Measurements from ENCODE around the gene TRIM63. TPM values are rescaled to one million over a fixed set of nuclear protein-coding genes. Genes with fewer than 3 reads are reported as not detected.

Gene TRIM63
- total RNA-seq, 1 donor, result not detected

DNA sequence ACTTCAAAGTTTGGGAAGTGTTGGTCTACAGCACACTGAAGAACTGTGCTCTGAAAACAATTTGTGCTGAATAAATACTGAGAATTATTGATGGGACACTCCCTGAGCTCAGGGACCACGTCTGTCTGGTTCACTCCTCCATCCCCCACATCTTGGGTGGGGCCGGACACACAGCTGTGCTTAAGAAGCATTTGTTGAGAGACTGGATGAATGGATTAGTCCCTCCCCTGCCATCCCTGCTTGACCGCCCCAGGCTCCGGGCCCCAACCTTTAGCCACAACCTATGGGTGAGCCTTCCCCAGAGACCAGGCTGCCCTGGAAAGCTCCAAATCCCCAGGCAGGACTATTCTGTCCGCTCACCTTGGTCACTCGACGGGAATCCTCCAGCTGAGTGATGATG is 7.5 kb downstream of the TRIM63 start:
- DNase-seq (ENCODE audit: low read depth in 2 of 3, low spot score in 2 of 3), result no peak

DNA sequence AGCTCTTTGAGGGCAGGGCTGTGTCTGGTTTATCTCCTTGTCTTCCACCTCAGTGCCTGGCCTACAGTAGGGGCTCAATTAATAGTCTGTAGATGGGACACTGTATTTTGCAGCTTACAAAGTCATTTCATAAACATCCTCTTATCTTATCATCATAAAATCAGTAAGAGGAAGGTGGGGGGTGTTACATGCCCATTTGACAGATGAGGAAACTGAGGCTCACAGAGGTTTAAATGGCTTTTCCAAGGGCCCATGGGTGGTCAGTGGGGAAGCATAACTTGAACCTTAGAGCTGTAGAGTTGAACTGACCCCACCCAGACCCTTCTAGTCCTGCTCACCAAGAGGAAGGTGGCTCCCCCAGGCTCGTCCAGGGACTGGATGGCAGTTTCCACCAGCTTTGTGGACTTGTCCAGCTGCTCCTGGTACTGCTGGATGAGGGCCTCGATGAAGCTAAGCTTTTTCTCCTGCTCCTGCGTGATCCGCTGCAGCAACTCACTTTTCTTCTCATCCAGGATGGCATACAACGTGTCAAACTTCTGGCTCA is 9.3 kb downstream of the TRIM63 start:
- DNase-seq (ENCODE audit: low read depth in 2 of 3, low spot score in 2 of 3), result no peak

DNA sequence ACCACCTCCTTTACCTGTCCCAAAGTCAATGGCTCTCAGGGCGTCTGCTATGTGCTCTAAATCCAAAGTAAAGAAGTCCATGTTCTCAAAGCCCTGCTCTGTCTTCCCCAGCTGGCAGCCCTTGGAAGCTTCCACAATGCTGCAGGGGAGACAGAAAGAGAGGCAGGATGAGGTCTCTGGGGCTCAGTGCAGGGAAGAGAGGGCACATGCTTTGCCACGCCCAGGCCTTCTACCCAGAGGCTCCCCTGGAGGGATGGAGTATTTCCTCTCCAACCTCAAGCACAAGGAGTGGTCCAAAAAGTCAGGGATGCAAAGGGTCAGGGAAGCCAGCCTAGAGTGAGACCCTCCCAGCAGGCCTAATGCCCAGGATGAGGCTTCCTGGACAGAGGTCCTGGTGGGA is 10.2 kb downstream of the TRIM63 start:
- DNase-seq (ENCODE audit: low read depth in 2 of 3, low spot score in 2 of 3), result no peak

GRCh38 chr1:26055041-26055440 is 12.4 kb downstream of the TRIM63 start:
- DNase-seq (ENCODE audit: low read depth in 2 of 3, low spot score in 2 of 3), result no peak

- no peak for DNase-seq (ENCODE audit: low read depth in 2 of 3, low spot score in 2 of 3)
Measured at GRCh38 chr1:26053718-26054560, 13.5 kb downstream of the TRIM63 start.

DNA sequence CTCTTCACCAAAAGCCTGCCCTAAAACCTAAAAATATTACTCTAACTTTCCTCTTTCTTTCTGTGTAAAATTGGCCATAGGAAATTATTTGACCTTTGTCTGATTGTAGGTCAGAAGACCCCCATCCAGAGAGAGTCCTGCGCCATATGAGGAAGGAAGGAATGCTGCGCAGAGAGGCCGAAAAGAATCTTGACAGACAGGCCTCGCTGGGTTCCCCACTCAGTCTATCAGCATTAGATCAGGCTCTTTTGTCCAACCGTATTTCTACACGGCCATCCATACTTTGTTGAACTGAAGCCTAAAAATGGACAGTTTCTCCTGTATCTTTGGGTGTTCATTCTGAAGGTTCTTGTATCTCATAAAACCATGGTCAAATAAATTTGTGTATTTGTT is 17.2 kb downstream of the TRIM63 start:
- no peak for DNase-seq (ENCODE audit: low read depth in 2 of 3, low spot score in 2 of 3)

DNA sequence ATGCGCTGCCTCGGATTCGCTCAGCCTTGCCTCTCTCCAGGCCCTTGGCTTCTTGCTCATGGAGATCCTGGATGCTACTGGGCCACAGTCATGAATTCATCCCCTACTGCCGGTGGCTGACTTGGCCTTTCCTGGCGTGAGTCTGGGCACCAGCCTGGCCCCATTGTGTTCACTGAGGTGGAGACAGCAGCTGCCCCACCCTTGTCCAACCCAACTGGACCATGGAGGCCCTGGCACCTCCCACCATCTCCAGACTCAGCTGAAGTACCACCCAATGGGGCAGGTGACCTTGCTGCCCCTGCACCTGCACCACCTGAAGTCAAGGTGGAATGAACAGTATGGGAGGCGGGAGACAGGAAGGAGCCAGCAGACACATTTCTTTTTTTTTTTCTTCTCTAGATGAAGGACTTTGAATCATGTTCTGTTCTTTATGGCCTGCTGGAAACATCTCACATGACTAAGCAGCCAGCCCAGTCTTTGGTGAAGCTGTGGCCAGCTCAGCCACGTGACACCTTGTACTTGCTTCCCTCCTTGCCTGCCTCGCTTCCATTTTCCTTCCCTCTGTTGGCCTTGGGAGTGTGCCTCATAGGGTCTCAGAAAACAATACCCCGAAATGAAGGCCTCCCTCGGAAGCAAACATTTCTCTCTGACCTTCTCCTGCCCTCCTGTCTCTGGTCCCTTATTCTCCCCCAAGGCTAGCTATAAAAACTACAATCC is 17.7 kb downstream of the TRIM63 start:
- DNase-seq (ENCODE audit: low read depth in 2 of 3, low spot score in 2 of 3), result peak in 1 of 3 donors; percentile 19

DNA sequence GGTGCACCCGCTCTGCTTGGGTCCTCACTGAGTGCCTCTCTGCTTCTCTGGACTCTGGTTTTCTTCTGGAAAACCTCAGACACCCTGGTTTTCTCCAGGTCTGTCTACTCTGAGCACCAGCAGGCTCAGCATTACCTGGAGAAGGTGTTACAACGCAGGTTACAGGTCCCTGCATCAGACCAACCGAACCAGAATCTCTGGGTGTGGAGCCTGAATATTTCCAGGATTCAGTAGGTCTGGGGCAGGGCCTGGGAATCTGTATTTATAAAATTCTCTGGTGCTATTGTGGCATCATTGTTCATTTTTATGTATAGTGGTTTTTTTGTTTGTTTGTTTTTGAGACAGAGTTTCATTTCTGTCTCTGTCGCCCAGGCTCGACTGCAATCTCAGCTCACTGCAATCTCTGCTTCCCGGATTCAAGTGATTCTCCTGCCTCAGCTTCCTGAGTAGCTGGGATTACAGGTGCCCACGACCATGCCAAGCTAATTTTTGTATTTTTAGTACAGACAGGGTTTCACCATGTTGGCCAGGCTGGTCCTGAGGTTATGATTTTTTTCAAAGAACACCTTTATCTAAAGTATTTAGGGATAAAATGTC is 20.1 kb downstream of the TRIM63 start:
- no peak for DNase-seq (ENCODE audit: low read depth in 2 of 3, low spot score in 2 of 3)

GRCh38 chr1:26046246-26047095 is 21.0 kb downstream of the TRIM63 start:
- no peak for DNase-seq (ENCODE audit: low read depth in 2 of 3, low spot score in 2 of 3)

DNA sequence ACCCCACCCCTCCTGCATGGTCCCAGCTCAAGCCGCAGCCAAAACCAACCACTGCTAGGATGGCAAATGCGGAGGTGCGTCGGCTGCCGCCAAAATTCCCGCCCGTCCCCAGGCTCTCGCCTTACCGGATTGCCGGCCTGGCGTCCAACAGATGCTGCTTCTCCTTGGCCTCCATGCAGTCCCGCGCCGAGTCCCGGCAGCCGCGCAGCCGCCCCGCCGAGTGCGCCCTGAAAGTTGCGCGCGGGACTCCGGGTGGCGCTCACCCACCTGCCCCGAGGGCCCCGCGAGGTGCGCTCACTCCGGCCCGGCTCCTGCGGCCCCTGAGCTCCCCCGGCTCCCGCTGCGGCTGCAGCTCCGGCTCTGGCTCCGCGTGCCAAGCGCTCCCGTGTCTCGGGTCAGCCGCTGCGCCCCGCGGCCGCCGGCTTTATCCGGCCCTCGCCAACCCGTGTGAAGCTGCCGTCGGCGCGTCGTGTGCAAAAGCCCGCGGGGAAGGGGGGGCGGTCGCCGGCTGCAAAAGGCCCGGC is 21.6 kb downstream of the TRIM63 start, which contains the start of gene SLC30A2:
TSS of gene SLC30A2 (minus strand) at position 397 of the 524 bp plus-strand sequence. CDS start at position 175, 222 bp downstream.
- DNase-seq (ENCODE audit: low read depth in 2 of 3, low spot score in 2 of 3), result no peak

- no peak for DNase-seq (ENCODE audit: low read depth in 2 of 3, low spot score in 2 of 3)
Measured at GRCh38 chr1:26044971-26045721, 22.3 kb downstream of the TRIM63 start.

DNA sequence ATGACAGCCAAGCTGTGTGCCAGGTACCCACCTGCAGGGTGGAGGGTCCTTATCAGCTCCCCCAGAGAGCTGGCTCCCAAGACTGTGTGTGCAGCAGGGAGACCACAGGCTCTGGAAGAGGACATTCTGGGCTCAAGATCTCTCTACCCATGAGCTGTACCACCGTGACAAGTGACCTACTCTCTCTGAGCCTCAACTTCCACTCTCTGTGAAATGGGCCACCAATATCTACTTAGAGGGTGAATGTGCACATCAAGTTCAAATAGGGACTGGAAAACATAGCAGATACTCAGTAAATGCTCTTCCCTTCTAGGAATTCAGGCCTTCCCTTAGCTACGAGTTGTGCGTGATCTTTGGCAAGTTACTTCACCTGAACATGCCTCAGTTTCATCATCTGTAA is 23.0 kb downstream of the TRIM63 start:
- no peak for DNase-seq (ENCODE audit: low read depth in 2 of 3, low spot score in 2 of 3)

DNA sequence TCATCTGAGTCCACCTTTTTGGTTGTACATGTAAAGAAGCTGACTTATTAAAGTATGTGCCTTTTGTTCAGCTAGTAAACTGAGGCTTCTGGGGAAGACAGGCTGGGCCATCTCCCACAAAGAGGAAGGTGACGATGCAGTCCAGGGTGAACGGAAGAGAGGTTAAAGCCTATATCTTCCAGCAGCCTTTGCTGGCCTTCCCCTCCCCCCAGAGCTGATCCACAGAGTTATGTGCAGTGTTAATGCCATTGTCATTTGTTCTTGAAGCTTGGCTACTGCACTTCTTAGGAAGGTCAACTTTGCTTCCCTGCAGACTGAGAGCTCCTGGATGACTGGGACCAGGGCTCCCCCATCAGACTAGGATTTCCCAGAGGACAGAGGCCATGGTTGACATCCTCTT is 23.7 kb downstream of the TRIM63 start:
- DNase-seq (ENCODE audit: low read depth in 2 of 3, low spot score in 2 of 3), result no peak

DNA sequence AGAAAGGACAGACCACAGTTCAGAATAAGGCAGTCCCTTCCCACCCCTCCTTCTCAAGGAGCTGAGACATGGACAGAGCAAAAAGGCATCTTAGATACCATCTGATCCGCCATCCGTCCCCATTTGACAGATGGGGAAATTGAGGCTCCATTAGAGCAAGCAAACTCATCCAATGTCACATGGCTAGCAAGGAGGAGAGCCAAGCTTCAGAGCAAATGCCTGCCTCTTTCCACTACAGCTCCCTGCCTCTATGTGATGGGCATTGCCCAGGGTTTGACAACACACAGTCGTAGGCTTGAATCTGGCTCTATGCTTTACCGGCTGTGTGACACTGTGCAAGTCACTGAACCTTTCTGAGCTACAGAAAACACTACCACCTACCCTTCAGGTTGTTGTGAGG is 25.5 kb downstream of the TRIM63 start:
- no peak for DNase-seq (ENCODE audit: low read depth in 2 of 3, low spot score in 2 of 3)

DNA sequence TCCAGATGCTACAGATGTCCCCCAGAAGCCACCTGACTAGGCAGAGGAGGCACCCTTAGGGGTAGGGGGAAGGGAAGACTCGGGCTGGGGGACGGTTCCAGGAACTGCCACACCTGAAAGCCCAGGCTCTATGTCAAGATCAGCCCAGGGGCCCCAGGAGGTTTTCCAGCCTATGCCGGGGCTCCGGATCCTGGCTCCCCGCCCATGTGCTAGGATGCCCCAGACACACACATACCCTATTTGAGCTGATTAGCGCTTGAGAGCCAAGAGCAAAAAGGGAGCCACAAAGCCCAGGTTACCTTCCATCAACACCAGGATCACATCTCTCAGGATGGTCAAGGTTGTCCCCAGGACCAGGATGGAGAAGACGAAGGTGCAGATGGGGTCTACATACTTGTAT is 26.0 kb downstream of the TRIM63 start:
- no peak for DNase-seq (ENCODE audit: low read depth in 2 of 3, low spot score in 2 of 3)

DNA sequence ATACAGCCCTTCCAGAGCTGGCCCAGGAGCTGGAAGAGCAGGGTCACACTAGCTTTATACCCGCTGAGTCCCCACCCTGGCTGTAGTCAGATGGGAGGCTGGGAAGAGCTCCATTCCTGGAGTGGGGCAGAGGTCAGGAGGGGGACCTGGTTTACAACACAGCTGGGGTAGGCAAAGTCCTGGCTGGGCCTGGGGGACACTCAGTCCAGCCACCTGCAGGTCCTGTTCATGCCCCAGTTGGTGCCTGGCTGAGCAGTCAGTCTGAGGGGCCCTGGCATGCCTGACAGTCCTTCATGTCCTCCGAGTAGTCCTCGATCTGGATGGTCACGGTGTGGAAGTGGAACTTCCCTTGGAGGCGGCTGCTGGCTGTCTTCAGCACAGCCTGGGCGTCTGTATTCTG is 28.5 kb downstream of the TRIM63 start:
- no peak for DNase-seq (ENCODE audit: low read depth in 2 of 3, low spot score in 2 of 3)

DNA sequence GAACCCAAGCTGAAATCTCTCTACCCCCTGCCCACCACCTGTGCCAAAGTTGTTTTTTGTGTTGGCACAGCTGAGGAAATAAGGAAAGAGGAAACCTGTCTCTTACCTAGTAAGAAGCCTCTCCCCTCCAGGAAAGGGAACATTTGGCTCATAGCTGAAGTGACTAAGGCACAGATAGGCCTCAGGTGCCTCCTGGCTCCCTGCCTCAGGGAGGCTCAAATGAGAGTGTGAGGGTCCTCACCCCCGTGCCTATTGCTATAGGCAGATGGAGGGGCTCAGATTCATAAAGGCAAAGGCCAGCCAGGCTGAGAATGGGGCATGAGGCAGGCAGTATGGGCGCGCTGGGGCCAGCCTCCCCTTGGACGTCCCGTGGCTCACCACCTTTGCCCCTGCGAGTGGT is 29.0 kb downstream of the TRIM63 start:
- DNase-seq (ENCODE audit: low read depth in 2 of 3, low spot score in 2 of 3), result no peak

DNA sequence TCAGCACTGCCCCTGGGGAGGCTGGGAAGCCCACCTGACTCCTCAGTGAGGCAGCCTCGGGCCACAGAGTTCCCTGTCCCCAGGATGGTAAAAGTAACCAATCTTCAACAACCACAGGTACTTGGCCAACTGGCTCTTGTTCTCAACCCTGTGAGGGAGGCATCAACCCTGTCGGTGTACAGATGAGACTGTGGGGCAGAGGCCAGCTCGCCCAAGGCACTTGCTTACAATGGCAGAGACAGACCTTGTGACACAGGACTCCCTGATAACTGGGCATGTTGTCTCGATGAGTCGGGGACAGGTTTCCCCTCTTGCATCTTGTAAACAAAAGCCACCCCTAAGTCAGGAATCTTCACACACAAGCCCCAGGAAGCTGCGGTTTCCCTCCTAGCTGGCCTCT is 29.5 kb downstream of the TRIM63 start:
- no peak for DNase-seq (ENCODE audit: low read depth in 2 of 3, low spot score in 2 of 3)

DNA sequence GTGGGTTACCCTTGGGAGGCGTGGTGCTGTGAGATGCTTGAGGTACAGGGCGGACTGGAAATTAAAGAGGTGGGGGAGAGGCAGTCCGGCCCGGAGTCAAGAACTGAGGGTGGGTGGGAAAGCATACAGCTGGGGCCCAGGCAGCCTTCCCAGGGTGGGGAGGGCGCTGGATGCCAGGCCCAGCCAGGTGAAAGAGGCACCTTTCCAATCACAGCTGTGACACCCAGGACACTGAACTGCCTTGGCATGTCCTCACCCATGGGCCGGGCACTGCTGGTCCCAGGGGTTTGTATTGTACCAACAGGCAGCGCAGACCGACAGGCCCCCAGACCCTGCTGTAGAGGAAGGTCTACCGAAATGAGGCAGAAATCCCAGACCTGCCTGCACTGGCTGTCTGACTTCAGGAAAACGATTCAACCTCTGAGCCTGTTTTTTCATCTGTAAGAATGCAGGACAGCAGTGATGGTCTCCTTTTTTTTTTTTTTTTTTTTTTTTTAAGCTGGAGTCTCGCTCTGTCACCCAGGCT is 30.6 kb downstream of the TRIM63 start:
- no peak for DNase-seq (ENCODE audit: low read depth in 2 of 3, low spot score in 2 of 3)
